RCC 7860 (cell line): ENCODE results near the gene PDZD8.

Experiments used
- DNase-seq: peaks from one replicate; pipeline ENCODE4 v3.0.0-alpha.2; 2015; ENCODE audit warnings: low spot score
- FAIRE-seq: peaks from 2 replicates; lab custom pipeline; 2012; peaks lifted over from hg19 to GRCh38; lab: Jason Lieb, UNC

Gene PDZD8

GRCh38 chr10:117228210-117228609 lies 147.0 kb downstream of the PDZD8 start:
- DNase-seq (no peak), FAIRE-seq (no peak)
